CD14-positive monocyte (primary cell): Measurements from ENCODE around the gene BSDC1. TPM values are rescaled to one million over a fixed set of nuclear protein-coding genes. Genes with fewer than 3 reads are reported as not detected.
A peak's percentile ranks its signal among the peaks of the same experiment; 100 is the strongest.

Experiments
- DNase-seq, 3 donors: peaks; one replicate each; pipeline ENCODE4 v3.0.0-alpha.2; 2011 to 2022
- H2AFZ ChIP-seq: 2 replicates; pipeline ENCODE4 v1.6.0; 2012; ENCODE audit warnings: mild to moderate bottlenecking, low read depth, low read length, inconsistent platforms; ENCODE audit not compliant: insufficient read depth, poor library complexity, severe bottlenecking
- H3K27ac ChIP-seq, 2 donors: 1 replicate in 1 of 2; 2 replicates in 1 of 2; pipeline ENCODE4 v1.5.1; 2012 to 2013; ENCODE audit warnings: low read length in 2 of 2, control low read depth in 1 of 2, inconsistent platforms in 1 of 2, low read depth in 1 of 2, mild to moderate bottlenecking in 1 of 2
- H3K27me3 ChIP-seq, 2 donors: one replicate each; pipeline versions ENCODE4 v1.6.0 to v1.6.1; 2011 to 2013; ENCODE audit warnings: low read length in 2 of 2; ENCODE audit not compliant: control insufficient read depth in 2 of 2, insufficient read depth in 2 of 2
- H3K36me3 ChIP-seq, 2 donors: replicated peaks in 1 of 2; 1 replicate in 1 of 2; 2 replicates in 1 of 2; pipeline versions ENCODE4 v1.5.1 to v1.6.1; 2012 to 2013; ENCODE audit warnings: low read length in 2 of 2, control low read depth in 1 of 2, inconsistent platforms in 1 of 2, mild to moderate bottlenecking in 1 of 2; ENCODE audit not compliant: insufficient read depth in 2 of 2, control insufficient read depth in 1 of 2
- H3K4me1 ChIP-seq, 2 donors: 1 replicate in 1 of 2; 2 replicates in 1 of 2; pipeline versions ENCODE4 v1.5.1 to v1.6.1; 2012 to 2013; ENCODE audit warnings: low read length in 2 of 2, control low read depth in 1 of 2, inconsistent platforms in 1 of 2, mild to moderate bottlenecking in 1 of 2, moderate library complexity in 1 of 2; ENCODE audit not compliant: insufficient read depth in 2 of 2, control insufficient read depth in 1 of 2
- H3K4me2 ChIP-seq: replicated peaks from 2 replicates; pipeline ENCODE3; 2012; ENCODE audit warnings: low read length, moderate library complexity, mild to moderate bottlenecking; ENCODE audit not compliant: poor library complexity, severe bottlenecking; ENCODE audit errors: extremely low read depth
- H3K4me3 ChIP-seq, 3 experiments: fragments of 200-600 bp in 1 of 3; sonication (generic) in 1 of 3; replicated peaks in 1 of 3; 1 replicate in 2 of 3; 2 replicates in 1 of 3; pipeline ENCODE4 v1.5.1; 2011 to 2013; ENCODE audit warnings: low read length in 3 of 3, mild to moderate bottlenecking in 3 of 3, control low read depth in 2 of 3, low read depth in 2 of 3, inconsistent platforms in 1 of 3, moderate library complexity in 1 of 3
- H3K79me2 ChIP-seq: 2 replicates; pipeline ENCODE4 v1.6.0; 2012; ENCODE audit warnings: mild to moderate bottlenecking, control low read depth, inconsistent platforms, low read length, moderate library complexity; ENCODE audit not compliant: insufficient read depth
- H3K9ac ChIP-seq: 2 replicates; pipeline ENCODE4 v1.6.0; 2017; ENCODE audit warnings: low read length, mild to moderate bottlenecking; ENCODE audit not compliant: insufficient read depth, poor library complexity, severe bottlenecking
- H3K9me3 ChIP-seq, 2 donors: replicated peaks in 1 of 2; 1 replicate in 1 of 2; 2 replicates in 1 of 2; pipeline versions ENCODE4 v1.5.1 to v1.6.1; 2012 to 2013; ENCODE audit warnings: low read length in 2 of 2, control low read depth in 1 of 2; ENCODE audit not compliant: control insufficient read depth in 1 of 2, insufficient read depth in 1 of 2
- H4K20me1 ChIP-seq: 2 replicates; pipeline ENCODE4 v1.6.0; 2012; ENCODE audit warnings: mild to moderate bottlenecking, low read length, control low read depth, moderate library complexity; ENCODE audit not compliant: insufficient read depth
- H3K27ac Mint-ChIP-seq, 7 donors: one replicate each; pipeline ENCODE4 v1.8.0; 2020; ENCODE audit warnings: mild to moderate bottlenecking in 7 of 7, mixed read lengths in 7 of 7, moderate library complexity in 6 of 7, inconsistent platforms in 2 of 7
- H3K27me3 Mint-ChIP-seq, 3 donors: one replicate each; pipeline ENCODE4 v1.8.0; 2021 to 2022; ENCODE audit warnings: low read depth in 3 of 3, mild to moderate bottlenecking in 3 of 3, mixed read lengths in 3 of 3, moderate library complexity in 3 of 3, inconsistent platforms in 1 of 3
- H3K36me3 Mint-ChIP-seq, 2 donors: one replicate each; pipeline ENCODE4 v1.8.0; 2020; ENCODE audit warnings: mixed read lengths in 2 of 2, inconsistent platforms in 1 of 2, mild to moderate bottlenecking in 1 of 2
- H3K4me1 Mint-ChIP-seq: one replicate; pipeline ENCODE4 v1.8.0; 2020; ENCODE audit warnings: mild to moderate bottlenecking, mixed read lengths
- H3K4me3 Mint-ChIP-seq, 2 donors: one replicate each; pipeline ENCODE4 v1.8.0; 2020; ENCODE audit warnings: mild to moderate bottlenecking in 2 of 2, mixed read lengths in 2 of 2, moderate library complexity in 1 of 2
- H3K9me3 Mint-ChIP-seq, 7 donors: one replicate each; pipeline ENCODE4 v1.8.0; 2020 to 2022; ENCODE audit warnings: mixed read lengths in 7 of 7, mild to moderate bottlenecking in 6 of 7, moderate library complexity in 6 of 7, inconsistent platforms in 2 of 7
- WGBS: methylation state at CpG from one replicate; pipeline ENCODE4 v1.1.5; 2013; ENCODE audit warnings: missing lambda C conversion rate; ENCODE audit not compliant: insufficient coverage; 5-methylcytosine and 5-hydroxymethylcytosine counted together
- intact Hi-C, 2 donors: fragments of 100-400 bp; cut with micrococcal nuclease; formaldehyde crosslinking; loops; one replicate each; pipeline versions ENCODE4 v1.15.0 to v1.15.1; 2023
- polyA plus RNA-seq, 3 donors: library from polyadenylated mRNA; depleted of rRNA in 1 of 3; unstranded in 2 of 3; stranded (reverse) in 1 of 3; fragments of 300-500 nt in 2 of 3; fragments of >200 nt in 1 of 3; fragmentation: Illumina TruSeq in 2 of 3; gene quantifications; 1 replicate in 2 of 3; 2 replicates in 1 of 3; pipeline ENCODE4 v1.2.3, GENCODE V29; 2012 to 2021
- TF ChIP-seq, protein P1 (sequence below): fragments of 200-600 bp; IDR thresholded peaks from one replicate; pipeline ENCODE4 v1.8.0; 2022; ENCODE audit warnings: antibody characterized with exemption, mild to moderate bottlenecking

BSDC1 gene
- polyA plus RNA-seq, 3 donors: 19.0 to 42.4 (median 23.7) TPM

DNA sequence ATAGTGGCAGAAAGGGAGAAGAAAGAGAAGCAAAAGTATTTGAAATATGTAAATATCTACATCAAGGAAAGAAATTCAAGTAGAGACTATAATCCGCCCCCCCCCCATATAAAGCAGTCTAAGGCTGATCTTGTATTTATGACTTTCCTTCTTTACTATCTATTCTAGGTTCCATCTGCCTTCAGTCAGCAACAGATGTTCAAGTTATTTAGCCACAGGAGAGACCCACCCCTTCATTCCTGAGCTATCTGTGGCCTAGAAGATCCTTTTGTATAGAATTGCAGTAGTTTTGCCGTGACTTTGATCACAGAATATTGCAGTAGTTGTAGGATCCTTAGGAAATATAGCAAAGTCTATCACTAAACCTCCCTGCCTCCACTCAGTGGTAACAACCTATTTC, 10.7 kb upstream of the BSDC1 start:
- DNase-seq: no peak
- WGBS: no CpG with 5 or more reads among the region's 2 CpGs
- H3K36me3 ChIP-seq: no peaks in the 10 kb centered on the region
- no peak overlapping the region for H3K27ac ChIP-seq
- H3K4me1 Mint-ChIP-seq: peaks cover 4% of the 10 kb centered on the region
- TF ChIP-seq, protein P1, sequence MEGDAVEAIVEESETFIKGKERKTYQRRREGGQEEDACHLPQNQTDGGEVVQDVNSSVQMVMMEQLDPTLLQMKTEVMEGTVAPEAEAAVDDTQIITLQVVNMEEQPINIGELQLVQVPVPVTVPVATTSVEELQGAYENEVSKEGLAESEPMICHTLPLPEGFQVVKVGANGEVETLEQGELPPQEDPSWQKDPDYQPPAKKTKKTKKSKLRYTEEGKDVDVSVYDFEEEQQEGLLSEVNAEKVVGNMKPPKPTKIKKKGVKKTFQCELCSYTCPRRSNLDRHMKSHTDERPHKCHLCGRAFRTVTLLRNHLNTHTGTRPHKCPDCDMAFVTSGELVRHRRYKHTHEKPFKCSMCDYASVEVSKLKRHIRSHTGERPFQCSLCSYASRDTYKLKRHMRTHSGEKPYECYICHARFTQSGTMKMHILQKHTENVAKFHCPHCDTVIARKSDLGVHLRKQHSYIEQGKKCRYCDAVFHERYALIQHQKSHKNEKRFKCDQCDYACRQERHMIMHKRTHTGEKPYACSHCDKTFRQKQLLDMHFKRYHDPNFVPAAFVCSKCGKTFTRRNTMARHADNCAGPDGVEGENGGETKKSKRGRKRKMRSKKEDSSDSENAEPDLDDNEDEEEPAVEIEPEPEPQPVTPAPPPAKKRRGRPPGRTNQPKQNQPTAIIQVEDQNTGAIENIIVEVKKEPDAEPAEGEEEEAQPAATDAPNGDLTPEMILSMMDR: no peak
- no peaks in the 10 kb centered on the region for H4K20me1 ChIP-seq
- H3K27ac Mint-ChIP-seq: no peak overlapping the region
- H3K4me1 ChIP-seq: peaks cover 0 to 3% of the 10 kb centered on the region in 2 donors
- H3K9me3 ChIP-seq: no peaks in the 10 kb centered on the region
- peaks cover 2 to 4% (median 2%) of the 10 kb centered on the region in 3 donors for H3K27me3 Mint-ChIP-seq
- no peak overlapping the region for H3K4me3 ChIP-seq
- H3K9me3 Mint-ChIP-seq: no peaks in the 10 kb centered on the region
- H3K79me2 ChIP-seq: no peaks in the 10 kb centered on the region
- no peak overlapping the region for H3K4me3 Mint-ChIP-seq
- no peak overlapping the region for H2AFZ ChIP-seq
- intact Hi-C loops: no loop called here
- H3K27me3 ChIP-seq: no peaks in the 10 kb centered on the region
- H3K4me2 ChIP-seq: no peak overlapping the region
- no peak overlapping the region for H3K9ac ChIP-seq
- H3K36me3 Mint-ChIP-seq: no peaks in the 10 kb centered on the region

GRCh38 chr1:32400876-32401631, 6.8 kb upstream of the BSDC1 start:
- no peaks in the 10 kb centered on the region for H3K36me3 Mint-ChIP-seq
- no peaks in the 10 kb centered on the region for H3K79me2 ChIP-seq
- peaks cover 0 to 4% (median 0%) of the 10 kb centered on the region in 7 donors for H3K9me3 Mint-ChIP-seq
- 42% methylated on average over 11 of the region's 13 CpGs for WGBS
- DNase-seq: peak; percentile 18 to 60 (median 55)
- intact Hi-C loops: no loop called here
- no peaks in the 10 kb centered on the region for H3K27me3 ChIP-seq
- no peaks in the 10 kb centered on the region for H3K36me3 ChIP-seq
- no peaks in the 10 kb centered on the region for H4K20me1 ChIP-seq
- H3K9me3 ChIP-seq: no peaks in the 10 kb centered on the region
- H2AFZ ChIP-seq: peak overlapping the region; percentile 69
- no peak overlapping the region for H3K4me3 ChIP-seq
- H3K4me2 ChIP-seq: peak overlapping the region; percentile 20
- no peak overlapping the region for H3K9ac ChIP-seq
- H3K4me3 Mint-ChIP-seq: peak overlapping the region in 1 of 2 donors; percentile 53
- peaks cover 4% of the 10 kb centered on the region for H3K4me1 Mint-ChIP-seq
- peaks cover 0 to 3% of the 10 kb centered on the region in 2 donors for H3K4me1 ChIP-seq
- peaks cover 0 to 2% (median 1%) of the 10 kb centered on the region in 3 donors for H3K27me3 Mint-ChIP-seq
- H3K27ac Mint-ChIP-seq: no peak overlapping the region
- TF ChIP-seq, protein P1: peak; percentile 83
- H3K27ac ChIP-seq: no peak overlapping the region
